ENCODE measurements around the gene BCAS1. TPM values are rescaled to one million over a fixed set of nuclear protein-coding genes. Genes with fewer than 3 reads are reported as not detected.

Gene BCAS1
- total RNA-seq, 1 donor from 2014 or later: 2.8 TPM

DNA sequence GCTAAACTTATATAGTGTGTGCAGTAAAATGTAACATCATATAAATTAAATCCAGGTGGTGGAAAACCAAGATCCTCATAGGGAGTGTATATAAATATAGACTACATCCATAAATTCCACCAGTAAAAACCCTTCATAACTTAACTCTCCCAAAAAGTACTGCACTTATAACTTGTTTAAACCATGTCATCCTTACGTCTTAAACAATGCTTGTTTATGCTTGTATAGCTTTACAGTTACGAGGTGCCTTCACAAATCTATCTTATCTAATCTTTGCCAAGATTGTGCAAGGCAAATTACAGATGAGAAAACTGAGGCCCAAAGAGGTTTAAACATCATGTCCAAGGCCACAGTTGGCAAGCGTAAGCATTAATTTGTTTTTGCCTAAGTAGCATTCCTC, 71.3 kb downstream of the BCAS1 start:
- no peaks in the 10 kb centered on the region for H3K27me3 ChIP-seq (ENCODE audit: low read depth)
- no peaks in the 10 kb centered on the region for H3K4me1 ChIP-seq
- DNase-seq: no peak
- H3K27ac ChIP-seq: no peak overlapping the region
- no peak overlapping the region for H3K4me3 ChIP-seq
- H3K9me3 ChIP-seq: peaks cover 7% of the 10 kb centered on the region
- TF ChIP-seq, protein P1, sequence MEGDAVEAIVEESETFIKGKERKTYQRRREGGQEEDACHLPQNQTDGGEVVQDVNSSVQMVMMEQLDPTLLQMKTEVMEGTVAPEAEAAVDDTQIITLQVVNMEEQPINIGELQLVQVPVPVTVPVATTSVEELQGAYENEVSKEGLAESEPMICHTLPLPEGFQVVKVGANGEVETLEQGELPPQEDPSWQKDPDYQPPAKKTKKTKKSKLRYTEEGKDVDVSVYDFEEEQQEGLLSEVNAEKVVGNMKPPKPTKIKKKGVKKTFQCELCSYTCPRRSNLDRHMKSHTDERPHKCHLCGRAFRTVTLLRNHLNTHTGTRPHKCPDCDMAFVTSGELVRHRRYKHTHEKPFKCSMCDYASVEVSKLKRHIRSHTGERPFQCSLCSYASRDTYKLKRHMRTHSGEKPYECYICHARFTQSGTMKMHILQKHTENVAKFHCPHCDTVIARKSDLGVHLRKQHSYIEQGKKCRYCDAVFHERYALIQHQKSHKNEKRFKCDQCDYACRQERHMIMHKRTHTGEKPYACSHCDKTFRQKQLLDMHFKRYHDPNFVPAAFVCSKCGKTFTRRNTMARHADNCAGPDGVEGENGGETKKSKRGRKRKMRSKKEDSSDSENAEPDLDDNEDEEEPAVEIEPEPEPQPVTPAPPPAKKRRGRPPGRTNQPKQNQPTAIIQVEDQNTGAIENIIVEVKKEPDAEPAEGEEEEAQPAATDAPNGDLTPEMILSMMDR (IDR thresholded peaks at IDR 0.05): no peak
- no peaks in the 10 kb centered on the region for H3K36me3 ChIP-seq
- intact Hi-C loops (cut with DNase I): no loop called here
- no peak for ATAC-seq

DNA sequence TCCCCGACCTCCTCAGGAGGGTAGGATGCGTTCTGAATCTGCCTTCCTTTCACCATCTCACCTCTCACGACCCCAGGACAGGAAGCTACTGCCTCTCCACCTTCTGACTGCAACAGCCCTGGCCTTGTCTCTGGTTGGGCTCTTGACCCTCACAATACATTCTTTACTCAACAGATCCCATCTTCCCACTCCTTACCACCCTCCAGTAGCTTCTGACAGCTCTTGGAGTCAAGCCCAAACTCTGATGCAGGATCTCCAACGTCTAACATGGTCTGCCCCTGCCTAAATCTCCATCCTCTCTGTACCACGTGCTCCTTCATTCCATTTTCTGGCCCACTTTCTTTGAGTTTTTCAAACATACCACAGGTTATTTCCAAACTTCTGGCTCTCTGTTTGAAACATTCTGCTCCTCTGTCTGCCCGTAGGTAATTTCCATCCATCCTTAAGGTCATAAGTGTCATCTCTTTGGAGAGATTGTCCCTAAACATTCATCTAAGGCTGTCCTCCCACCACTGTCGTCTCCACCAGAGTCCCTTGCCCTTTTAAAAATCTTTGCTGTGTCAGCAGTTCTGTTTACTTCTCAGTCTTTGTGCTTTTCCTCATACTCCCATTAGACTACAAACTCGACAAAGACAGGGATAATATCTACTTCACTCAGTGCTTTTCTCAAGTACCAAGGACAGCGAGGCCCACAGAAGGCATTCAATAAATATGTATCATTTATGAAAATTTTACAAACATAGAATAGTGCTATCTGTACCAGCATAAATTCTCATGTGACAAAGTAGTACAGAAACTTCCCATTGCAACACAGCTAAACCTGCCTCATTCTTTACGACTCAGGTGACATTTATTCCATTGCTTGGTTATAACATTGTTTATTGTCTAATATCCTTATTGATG, 73.6 kb downstream of the BCAS1 start:
- no peaks in the 10 kb centered on the region for H3K36me3 ChIP-seq
- ATAC-seq: no peak
- H3K9me3 ChIP-seq: peaks cover 5% of the 10 kb centered on the region
- TF ChIP-seq, protein P1 (IDR thresholded peaks at IDR 0.05): no peak
- no peak for DNase-seq
- H3K4me1 ChIP-seq: no peaks in the 10 kb centered on the region
- H3K27me3 ChIP-seq (ENCODE audit: low read depth): no peaks in the 10 kb centered on the region
- H3K27ac ChIP-seq: no peak overlapping the region
- no peak overlapping the region for H3K4me3 ChIP-seq
- intact Hi-C loops (cut with DNase I): no loop called here

- Histone ChIP-seq H3K4me1 (no peaks in the 10 kb centered on the region), H3K27me3 (ENCODE audit: low read depth) (no peaks in the 10 kb centered on the region), H3K4me3 (no peak overlapping the region), H3K9me3 (no peaks in the 10 kb centered on the region), H3K27ac (no peak overlapping the region), H3K36me3 (no peaks in the 10 kb centered on the region)
- intact Hi-C loops (cut with DNase I): no loop called here
- TF ChIP-seq, protein P1 (IDR thresholded peaks at IDR 0.05): no peak
- no peak for ATAC-seq
- no peak for DNase-seq
Observed at GRCh38 chr20:53995949-53996348, 74.4 kb downstream of the BCAS1 start.

GRCh38 chr20:53994088-53994487, 76.3 kb downstream of the BCAS1 start:
- ATAC-seq: no peak
- H3K9me3 ChIP-seq: no peaks in the 10 kb centered on the region
- no peaks in the 10 kb centered on the region for H3K4me1 ChIP-seq
- no peaks in the 10 kb centered on the region for H3K36me3 ChIP-seq
- H3K27ac ChIP-seq: no peak overlapping the region
- no peak for DNase-seq
- intact Hi-C loops (cut with DNase I): no loop called here
- H3K4me3 ChIP-seq: no peak overlapping the region
- TF ChIP-seq, protein P1 (IDR thresholded peaks at IDR 0.05): no peak
- H3K27me3 ChIP-seq (ENCODE audit: low read depth): no peaks in the 10 kb centered on the region

- Histone ChIP-seq H3K27ac (no peak overlapping the region), H3K4me3 (no peak overlapping the region), H3K36me3 (no peaks in the 10 kb centered on the region), H3K27me3 (ENCODE audit: low read depth) (no peaks in the 10 kb centered on the region), H3K4me1 (no peaks in the 10 kb centered on the region), H3K9me3 (no peaks in the 10 kb centered on the region)
- DNase-seq (no peak), ATAC-seq (no peak)
- intact Hi-C loops (cut with DNase I): no loop called here
- TF ChIP-seq, protein P1 (IDR thresholded peaks at IDR 0.05): no peak
Observed at GRCh38 chr20:53993310-53993709, 77.1 kb downstream of the BCAS1 start.
